GM12892 (cell line): ENCODE data around the gene LEPROT.

Source experiments
- POLR2A ChIP-seq: IDR thresholded peaks from 2 replicates; pipeline ENCODE4 v1.6.1; 2011; ENCODE audit warnings: low read depth, low read length, control low read depth
- POLR2AphosphoS5 ChIP-seq: IDR thresholded peaks from 2 replicates; pipeline ENCODE4 v1.6.1; 2011; ENCODE audit warnings: low read depth, low read length, control low read depth
- TAF1 ChIP-seq: IDR thresholded peaks from 2 replicates; pipeline ENCODE4 v1.6.1; 2011; ENCODE audit warnings: low read depth, mild to moderate bottlenecking, control low read depth, low read length, borderline replicate concordance

- TF ChIP-seq TAF1 = no peak
- TF ChIP-seq POLR2A = no peak
- TF ChIP-seq POLR2AphosphoS5 = no peak
Observed at GRCh38 chr1:65377496-65378246, 42.8 kb upstream of the LEPROT start.
